Bone marrow (tissue), 2 donors: Measurements from ENCODE around the gene MRPS6.

ENCODE experiments used
- DNase-seq, 2 donors: peaks; one replicate each; lab custom pipeline; 2025; lab: John Stamatoyannopoulos, UW

Gene MRPS6

DNA sequence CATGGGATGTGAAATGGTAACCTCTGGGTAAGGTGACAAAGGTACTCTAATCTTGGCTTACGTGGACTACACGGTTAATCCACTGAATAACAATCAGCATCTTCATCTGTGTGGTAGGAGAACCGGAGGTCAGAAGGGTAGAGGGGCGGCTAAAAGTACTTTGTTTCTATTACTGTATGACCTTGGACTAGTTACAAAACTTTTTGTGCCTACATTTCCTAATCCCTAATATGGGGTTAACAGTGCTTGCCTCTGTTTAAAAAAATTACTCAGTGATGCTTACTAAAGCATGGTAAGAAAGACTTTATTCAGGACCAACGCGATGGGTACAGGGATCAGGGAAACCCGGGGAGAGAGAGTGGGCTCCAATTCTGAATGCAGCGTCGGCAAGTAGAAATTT lies 1.7 kb upstream of the MRPS6 start:
- DNase-seq, result no peak

- DNase-seq, result no peak
These were observed 990 bp upstream of the MRPS6 start for GRCh38 chr21:34072145-34073031.

- peak in 1 of 2 donors; percentile 44 for DNase-seq
These were observed 438 bp downstream of the MRPS6 start for GRCh38 chr21:34073749-34074282.

DNA sequence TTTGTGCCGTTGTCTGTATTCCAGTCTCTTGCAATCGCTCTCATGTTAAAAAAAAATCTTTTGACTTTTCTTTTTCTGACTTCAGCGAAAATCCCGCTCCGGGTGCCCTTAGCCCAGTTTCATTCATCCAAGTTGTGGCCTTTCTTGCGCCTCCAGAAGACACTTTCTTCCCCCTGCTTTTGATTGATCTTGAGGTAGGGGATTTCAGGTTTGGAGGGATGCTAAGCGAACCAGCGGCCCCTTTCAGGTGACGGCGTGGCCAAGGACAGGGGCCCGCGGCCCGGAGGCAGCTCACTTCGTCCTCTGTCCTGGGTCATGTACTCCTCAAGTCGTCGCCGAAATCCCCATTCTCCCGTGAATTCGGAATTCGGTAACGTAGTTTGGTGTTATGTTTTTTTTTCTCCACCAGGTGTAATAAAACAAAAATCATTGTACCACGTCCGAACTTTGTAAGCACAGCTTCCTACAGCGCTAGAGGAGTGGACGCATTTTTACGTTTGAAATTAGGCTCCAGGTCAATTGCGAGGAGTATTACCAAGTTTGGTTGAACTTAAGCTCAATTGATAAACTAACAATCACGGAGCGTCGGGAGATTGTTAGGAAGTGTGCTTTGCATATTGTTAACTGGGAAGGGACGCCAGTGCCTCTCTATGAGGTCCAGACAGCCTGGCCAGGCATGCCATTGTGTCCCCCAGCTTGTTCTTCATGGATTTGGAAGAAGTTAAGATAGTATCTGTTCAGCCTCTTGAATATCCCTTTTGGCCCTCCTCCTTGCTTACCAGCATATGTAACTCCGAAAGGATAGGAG lies 1.1 kb downstream of the MRPS6 start:
- no peak for DNase-seq

DNA sequence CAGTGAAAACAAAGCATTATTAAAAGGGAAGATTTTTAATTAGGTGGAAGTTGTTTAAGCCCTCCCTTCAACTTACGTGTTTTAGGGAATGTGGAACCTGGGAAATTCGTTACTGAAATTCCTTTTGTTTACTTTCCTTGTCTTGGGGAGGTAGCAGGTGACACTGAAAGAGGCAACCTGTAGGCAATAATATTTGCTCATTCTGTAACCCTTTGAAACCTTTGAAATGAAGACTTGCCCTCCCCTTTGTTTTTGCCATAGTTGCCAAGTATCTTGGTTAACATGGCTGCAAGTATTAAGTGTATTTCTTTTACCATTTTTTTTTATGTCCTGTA lies 1.7 kb downstream of the MRPS6 start:
- no peak for DNase-seq

GRCh38 chr21:34075760-34076660 lies 2.6 kb downstream of the MRPS6 start:
- no peak for DNase-seq

DNA sequence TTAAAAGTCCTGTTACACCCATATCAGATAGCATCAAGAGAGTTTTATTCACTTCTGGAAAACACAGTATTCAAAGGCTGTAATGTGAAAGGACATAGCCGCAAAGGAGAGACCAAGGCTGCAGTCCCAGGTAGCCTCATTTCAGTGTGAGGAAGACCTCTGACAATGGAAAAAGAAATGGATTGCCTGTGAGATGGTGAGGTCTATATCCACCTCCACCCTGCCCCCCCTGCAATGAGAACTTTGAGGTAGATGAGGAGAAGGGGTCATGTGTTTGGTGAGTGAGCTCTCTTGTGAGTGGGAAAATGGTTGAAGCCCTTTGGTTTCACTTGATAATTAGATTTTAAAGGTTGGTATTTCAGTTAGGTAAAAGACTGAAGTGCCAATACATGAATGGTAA lies 3.5 kb downstream of the MRPS6 start:
- DNase-seq, result no peak

GRCh38 chr21:34077888-34078287 lies 4.5 kb downstream of the MRPS6 start:
- no peak for DNase-seq

GRCh38 chr21:34078915-34079314 lies 5.5 kb downstream of the MRPS6 start:
- DNase-seq, result no peak

GRCh38 chr21:34080710-34081109 lies 7.3 kb downstream of the MRPS6 start:
- DNase-seq, result no peak

DNA sequence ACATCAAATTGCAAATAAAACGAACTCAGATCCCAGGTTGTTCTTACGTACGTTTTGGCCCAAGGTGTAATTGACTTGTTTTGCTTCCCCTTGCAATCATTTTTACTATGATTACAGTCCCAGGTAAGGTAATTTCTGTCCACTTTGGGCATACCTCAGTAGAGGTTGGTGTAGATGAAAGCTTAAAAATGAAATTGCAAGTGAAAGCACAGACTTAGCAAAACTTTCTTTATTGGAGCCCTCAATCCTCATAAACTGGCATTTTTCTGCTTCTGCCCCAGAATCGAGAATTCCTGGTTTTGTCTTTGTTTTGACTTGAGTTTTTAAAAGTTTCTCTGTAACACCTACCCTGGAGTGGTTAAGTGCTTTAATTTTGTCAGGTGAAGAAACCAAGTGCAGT lies 9.4 kb downstream of the MRPS6 start:
- no peak for DNase-seq

DNA sequence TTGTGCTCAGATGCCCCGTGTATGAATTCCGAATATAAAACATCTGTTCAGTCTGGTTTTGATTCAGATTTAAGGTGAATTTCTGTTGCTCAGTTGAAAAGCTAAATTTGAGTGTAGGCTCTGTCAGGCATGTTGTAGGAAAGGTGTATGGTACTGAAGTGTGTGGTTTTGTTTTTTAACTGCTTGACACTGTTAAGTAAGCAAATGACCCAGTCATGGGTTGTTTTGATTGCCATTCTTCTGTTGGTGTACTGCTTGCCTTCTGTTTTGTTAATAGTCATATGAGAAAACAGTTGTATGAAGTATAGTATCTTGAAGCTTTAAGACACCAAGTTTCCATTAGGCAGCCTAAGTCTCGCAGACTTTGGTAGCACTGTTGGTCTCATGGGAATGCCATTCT lies 10.0 kb downstream of the MRPS6 start:
- DNase-seq, result no peak

- DNase-seq, result no peak
These were observed 11.8 kb downstream of the MRPS6 start for GRCh38 chr21:34085129-34085528.

- DNase-seq, result no peak
These were observed 13.5 kb downstream of the MRPS6 start for GRCh38 chr21:34086887-34087306.

DNA sequence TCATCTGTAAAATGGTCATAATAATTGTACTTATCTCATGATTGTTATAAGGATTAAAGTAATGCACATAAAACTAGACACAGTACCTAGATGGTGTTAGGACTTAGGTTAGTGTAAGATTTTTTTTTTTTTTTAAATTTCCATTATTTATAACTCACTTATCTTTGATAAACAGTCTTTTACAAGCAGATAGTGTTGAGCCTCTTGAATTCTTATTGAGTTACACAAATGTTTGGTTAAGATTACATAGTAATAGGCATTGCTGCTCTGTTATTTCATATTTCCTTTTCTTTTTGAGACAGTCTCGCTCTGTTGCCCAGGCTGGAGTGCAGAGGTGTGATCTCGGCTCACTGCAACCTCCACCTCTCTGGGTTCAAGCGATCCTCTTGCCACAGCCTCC lies 15.4 kb downstream of the MRPS6 start:
- no peak for DNase-seq

DNA sequence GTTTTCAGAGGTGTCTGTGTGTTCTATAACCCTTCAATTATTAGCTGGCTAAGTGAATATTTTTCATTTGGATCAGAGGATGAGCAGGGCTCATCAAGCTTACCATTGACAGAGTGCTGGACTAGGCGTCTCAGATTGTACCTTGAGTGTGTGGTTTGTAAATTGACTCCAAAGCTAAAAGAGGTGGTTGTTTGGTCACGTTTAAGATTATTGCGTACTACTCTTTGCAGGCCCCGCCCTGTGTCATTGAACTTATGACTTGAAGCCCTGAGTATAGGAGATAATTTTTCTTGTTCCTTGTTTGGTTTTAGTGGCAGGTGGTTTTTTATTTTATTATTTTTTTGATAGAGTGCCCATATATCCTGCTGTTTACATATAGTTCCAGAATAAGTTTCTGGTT lies 17.7 kb downstream of the MRPS6 start:
- no peak for DNase-seq

- no peak for DNase-seq
These were observed 18.2 kb downstream of the MRPS6 start for GRCh38 chr21:34091607-34092006.

DNA sequence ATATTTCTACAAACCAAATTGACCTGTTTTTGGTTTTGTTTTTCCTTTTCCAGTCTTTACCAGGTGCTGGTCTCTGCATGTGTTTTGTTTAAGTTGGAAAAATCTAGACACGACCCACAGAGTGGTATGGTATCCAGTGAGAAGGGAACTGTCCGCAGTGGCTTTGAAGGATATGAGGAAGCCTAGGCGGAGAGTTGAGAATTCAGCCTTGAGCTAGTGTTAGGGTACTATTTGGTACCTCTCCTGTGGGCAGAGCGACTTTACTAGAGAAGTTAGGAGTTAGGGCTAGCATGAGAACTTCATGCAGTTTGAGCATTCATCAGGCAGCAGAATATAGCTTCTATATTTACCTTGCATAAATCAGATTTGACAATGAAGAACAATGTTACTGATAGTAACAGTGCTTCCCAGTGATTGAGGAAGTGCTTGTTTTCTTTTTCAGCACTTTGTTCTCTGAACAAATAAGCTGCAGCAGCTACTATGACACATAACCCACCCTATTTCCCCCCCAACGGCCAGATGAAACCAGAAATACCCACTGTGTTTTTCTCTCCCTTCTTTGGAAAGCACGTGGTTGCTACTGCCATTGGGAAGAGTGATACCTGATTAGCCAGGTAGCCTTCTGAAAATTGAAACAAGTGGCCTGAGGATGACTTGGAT lies 19.0 kb downstream of the MRPS6 start:
- peak in 1 of 2 donors; percentile 34 for DNase-seq

- no peak for DNase-seq
These were observed 19.7 kb downstream of the MRPS6 start for GRCh38 chr21:34093083-34093482.

GRCh38 chr21:34094949-34095348 lies 21.6 kb downstream of the MRPS6 start:
- no peak for DNase-seq

DNA sequence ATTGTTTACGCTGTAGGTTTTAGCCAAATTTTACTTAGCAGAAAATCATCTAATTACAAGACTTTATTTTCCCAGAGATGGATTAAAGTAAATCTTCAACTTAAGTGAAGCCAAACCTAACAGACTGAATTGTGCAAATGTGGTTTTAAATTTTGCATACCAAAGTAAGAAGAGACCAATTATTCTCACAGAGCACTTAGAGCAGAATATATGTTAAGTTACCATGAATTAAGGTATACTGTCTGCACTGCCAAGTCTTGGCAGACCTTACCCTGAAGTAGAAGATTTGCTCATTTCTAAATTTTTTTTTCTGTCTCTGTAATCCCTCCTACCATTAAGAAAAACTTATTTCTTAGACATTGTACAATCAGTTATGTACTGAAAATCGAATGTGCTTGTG lies 24.1 kb downstream of the MRPS6 start:
- DNase-seq, result no peak
